ENCODE data around the gene SHB. TPM values are rescaled to one million over a fixed set of nuclear protein-coding genes. Genes with fewer than 3 reads are reported as not detected.
A peak's percentile ranks its signal among the peaks of the same experiment; 100 is the strongest.

The SHB gene
- total and polyA plus RNA-seq, 11 donors, result 7.8 to 31.4 (median 21.4) TPM

DNA sequence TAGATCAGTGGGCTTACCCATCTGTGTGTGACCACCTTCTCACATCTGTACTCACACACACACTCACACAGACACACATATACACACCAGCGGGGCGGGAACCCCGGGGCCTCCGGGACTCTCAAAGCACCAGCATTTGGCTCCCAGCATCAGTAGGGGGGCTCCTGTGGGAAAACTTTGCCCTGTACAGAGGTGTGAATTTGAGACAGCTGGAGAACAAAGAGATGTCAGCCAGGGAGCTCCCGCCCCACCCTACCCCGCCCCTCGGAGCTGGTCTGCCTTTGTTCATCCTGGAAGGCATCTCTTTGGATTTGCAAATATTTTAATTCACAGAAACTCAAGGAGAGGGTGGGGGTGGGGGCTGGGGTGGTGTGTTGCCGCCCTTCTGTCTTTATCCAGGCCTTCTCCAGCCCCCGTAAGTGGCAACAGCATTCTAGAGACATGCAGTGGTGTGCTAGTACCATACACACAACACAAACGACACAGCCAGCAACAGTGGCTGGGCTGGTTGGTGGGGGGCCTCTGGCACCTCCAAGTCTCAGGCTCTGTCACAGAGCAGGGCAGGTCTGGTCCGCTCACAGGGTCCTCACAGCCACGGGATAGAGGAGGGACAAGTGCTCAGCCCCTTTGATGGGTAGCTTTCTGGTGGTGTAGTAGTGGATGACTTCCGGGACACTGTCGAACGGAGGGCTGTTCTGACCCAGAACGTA, 149.6 kb downstream of the SHB start:
- H3K27ac ChIP-seq, result no peak overlapping the region
- WGBS, 4 donors, result 87 to 89% (median 88%) methylated on average over 15 to 16 of the region's 16 CpGs
- DNase-seq (no peak), ATAC-seq (no peak)
- TF ChIP-seq, protein P1, sequence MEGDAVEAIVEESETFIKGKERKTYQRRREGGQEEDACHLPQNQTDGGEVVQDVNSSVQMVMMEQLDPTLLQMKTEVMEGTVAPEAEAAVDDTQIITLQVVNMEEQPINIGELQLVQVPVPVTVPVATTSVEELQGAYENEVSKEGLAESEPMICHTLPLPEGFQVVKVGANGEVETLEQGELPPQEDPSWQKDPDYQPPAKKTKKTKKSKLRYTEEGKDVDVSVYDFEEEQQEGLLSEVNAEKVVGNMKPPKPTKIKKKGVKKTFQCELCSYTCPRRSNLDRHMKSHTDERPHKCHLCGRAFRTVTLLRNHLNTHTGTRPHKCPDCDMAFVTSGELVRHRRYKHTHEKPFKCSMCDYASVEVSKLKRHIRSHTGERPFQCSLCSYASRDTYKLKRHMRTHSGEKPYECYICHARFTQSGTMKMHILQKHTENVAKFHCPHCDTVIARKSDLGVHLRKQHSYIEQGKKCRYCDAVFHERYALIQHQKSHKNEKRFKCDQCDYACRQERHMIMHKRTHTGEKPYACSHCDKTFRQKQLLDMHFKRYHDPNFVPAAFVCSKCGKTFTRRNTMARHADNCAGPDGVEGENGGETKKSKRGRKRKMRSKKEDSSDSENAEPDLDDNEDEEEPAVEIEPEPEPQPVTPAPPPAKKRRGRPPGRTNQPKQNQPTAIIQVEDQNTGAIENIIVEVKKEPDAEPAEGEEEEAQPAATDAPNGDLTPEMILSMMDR (IDR thresholded peaks at IDR 0.05), result no peak
- TF ChIP-seq POLR2A (IDR thresholded peaks at IDR 0.05), result no peak
- peaks cover 0 to 19% (median 4%) of the 10 kb centered on the region in 9 donors for H3K36me3 ChIP-seq
- H3K4me3 ChIP-seq, result no peak overlapping the region
- H3K4me1 ChIP-seq, result peaks cover 0 to 57% (median 32%) of the 10 kb centered on the region in 12 donors
- no peaks in the 10 kb centered on the region for H3K9me3 ChIP-seq
- H3K27me3 ChIP-seq, result no peaks in the 10 kb centered on the region
- intact Hi-C loops (cut with DNase I), result loop anchor here in 7 of 10 donors (5.0 to 10.0 kb wide), 12 partner anchors 33 to 755 kb away; partner anchors contain the start of genes SHB (in 5 of the 7) and ALDH1B1 (in 3 of the 7)

DNA sequence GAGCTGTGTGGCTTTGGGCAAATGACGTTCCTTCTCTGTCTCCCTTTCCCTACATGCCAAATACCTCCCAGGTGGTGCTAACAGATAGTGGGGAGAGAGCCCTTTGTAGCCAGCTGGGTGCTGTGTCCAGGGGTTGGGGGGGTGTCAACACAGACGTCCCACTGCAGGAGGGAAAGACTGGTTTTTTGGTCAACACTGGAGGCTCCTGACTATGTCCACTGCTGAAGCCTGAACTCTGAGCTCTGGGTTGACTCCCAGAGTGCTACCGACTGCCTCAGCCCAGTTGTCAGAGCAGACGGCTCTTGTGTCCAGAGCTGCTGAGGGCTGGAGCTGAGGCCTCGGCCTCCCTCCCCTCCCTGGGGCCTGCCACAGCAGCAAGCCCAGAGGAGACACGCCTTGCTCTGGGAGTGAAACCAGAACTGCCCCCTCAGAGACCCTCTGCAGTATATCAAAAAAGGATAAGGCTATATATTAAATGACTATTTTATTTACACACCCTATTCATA, 150.3 kb downstream of the SHB start:
- Histone ChIP-seq H3K27me3 (no peaks in the 10 kb centered on the region), H3K4me1 (peaks cover 0 to 64% (median 32%) of the 10 kb centered on the region in 12 donors), H3K4me3 (no peak overlapping the region), H3K9me3 (no peaks in the 10 kb centered on the region), H3K27ac (no peak overlapping the region), H3K36me3 (peaks cover 0 to 19% (median 4%) of the 10 kb centered on the region in 9 donors)
- ATAC-seq (no peak), DNase-seq (no peak)
- WGBS, 4 donors, result 81 to 100% (median 90%) methylated on average over 3 to 6 of the region's 6 CpGs
- intact Hi-C loops (cut with DNase I), result loop anchor here in 7 of 10 donors (5.0 to 10.0 kb wide), 12 partner anchors 34 to 756 kb away; partner anchors contain the start of genes SHB (in 5 of the 7) and ALDH1B1 (in 3 of the 7)
- TF ChIP-seq, protein P1 (IDR thresholded peaks at IDR 0.05), result no peak
- no peak for TF ChIP-seq POLR2A (IDR thresholded peaks at IDR 0.05)

GRCh38 chr9:37917801-37918664, 151.0 kb downstream of the SHB start:
- ATAC-seq (peak in 1 of 4 donors; percentile 5), DNase-seq (peak in 1 of 5 donors; percentile 53)
- Histone ChIP-seq H3K36me3 (peaks cover 0 to 19% (median 4%) of the 10 kb centered on the region in 9 donors), H3K4me1 (peaks cover 0 to 58% (median 32%) of the 10 kb centered on the region in 12 donors), H3K27me3 (no peaks in the 10 kb centered on the region), H3K27ac (peak overlapping the region; percentile 45 to 90 (median 77)), H3K9me3 (no peaks in the 10 kb centered on the region), H3K4me3 (no peak overlapping the region)
- intact Hi-C loops (cut with DNase I), result loop anchor here in 7 of 10 donors (1.0 to 10.0 kb wide), 15 partner anchors 34 to 757 kb away; partner anchors contain the start of genes SHB (in 6 of the 7) and ALDH1B1 (in 3 of the 7)
- 71 to 84% (median 78%) methylated on average over 20 to 21 of the region's 21 CpGs for WGBS, 4 donors
- TF ChIP-seq, protein P1 (IDR thresholded peaks at IDR 0.05), result no peak
- no peak for TF ChIP-seq POLR2A (IDR thresholded peaks at IDR 0.05)
